Body of pancreas (tissue), 4 donors: ENCODE measurements around the gene ASTN1. TPM values are rescaled to one million over a fixed set of nuclear protein-coding genes. Genes with fewer than 3 reads are reported as not detected.

Experiments
- ATAC-seq: fragments of 150-250 bp; one replicate; pipeline ENCODE4 v1.9.1; 2016
- DNase-seq, 4 donors: peaks; one replicate each; pipeline ENCODE4 v3.0.0-alpha.2; 2019
- H3K27ac ChIP-seq, 4 donors: fragments of 200-600 bp; sonication (generic); 1 replicate in 3 of 4; 2 replicates in 1 of 4; pipeline versions ENCODE4 v1.5.1 to v1.6.1; 2016 to 2019; ENCODE audit warnings: mild to moderate bottlenecking in 1 of 4, mixed read lengths in 1 of 4, moderate library complexity in 1 of 4
- H3K27me3 ChIP-seq, 2 donors: fragments of 200-600 bp; sonication (generic); one replicate each; pipeline ENCODE4 v1.6.0; 2016; ENCODE audit warnings: mild to moderate bottlenecking in 1 of 2
- H3K36me3 ChIP-seq, 2 donors: fragments of 200-600 bp; sonication (generic); replicated peaks in 1 of 2; 2 replicates each; pipeline ENCODE4 v1.5.1; 2016; ENCODE audit warnings: low read depth in 2 of 2; ENCODE audit not compliant: insufficient read depth in 1 of 2
- H3K4me1 ChIP-seq: fragments of 200-600 bp; sonication (generic); one replicate; pipeline ENCODE4 v1.6.0; 2016
- H3K4me3 ChIP-seq, 2 donors: fragments of 200-600 bp; sonication (generic); 1 replicate in 1 of 2; 2 replicates in 1 of 2; pipeline ENCODE4 v1.5.1; 2016 to 2019
- H3K9me3 ChIP-seq, 3 donors: fragments of 200-600 bp; sonication (generic); 1 replicate in 2 of 3; 2 replicates in 1 of 3; pipeline ENCODE4 v1.5.1; 2016
- CTCF ChIP-seq, 7 experiments: fragments of 450-650 bp in 4 of 7; fragments of 200-600 bp in 3 of 7; sonication (generic) in 3 of 7; IDR thresholded peaks; one replicate each; pipeline ENCODE4 v1.5.1; 2016 to 2019; ENCODE audit warnings: antibody characterized with exemption in 7 of 7
- POLR2A ChIP-seq, 3 donors: fragments of 450-650 bp; IDR thresholded peaks; one replicate each; pipeline ENCODE4 v1.6.1; 2016; ENCODE audit warnings: antibody characterized with exemption in 3 of 3, mild to moderate bottlenecking in 2 of 3
- WGBS, 2 donors: methylation state at CpG; one replicate each; pipeline ENCODE4 v1.1.5; 2017; 5-methylcytosine and 5-hydroxymethylcytosine counted together
- intact Hi-C: fragments of 100-400 bp; cut with DNase I; formaldehyde crosslinking; loops from one replicate; pipeline ENCODE4 v1.15.1; 2023
- total RNA-seq, 2 donors: library from RNA; depleted of rRNA; stranded (reverse); fragments of >200 nt; gene quantifications; one replicate each; pipeline ENCODE4 v1.1.0, GENCODE V29; 2016

ASTN1 gene
- total RNA-seq, 2 donors from 2014 or later: 0.66 to 0.78 TPM

GRCh38 chr1:176989023-176989422 lies 175.5 kb downstream of the ASTN1 start:
- Histone ChIP-seq H3K4me1 (no peaks in the 10 kb centered on the region), H3K36me3 (no peaks in the 10 kb centered on the region), H3K9me3 (no peaks in the 10 kb centered on the region), H3K4me3 (no peak overlapping the region), H3K27ac (no peak overlapping the region), H3K27me3 (no peaks in the 10 kb centered on the region)
- intact Hi-C loops: no loop called here
- DNase-seq (no peak), ATAC-seq (no peak)
- WGBS, 2 donors: 75 to 78% methylated on average over 1 of the region's 1 CpG
- no peak for TF ChIP-seq CTCF (IDR thresholded peaks at IDR 0.05)
- no peak for TF ChIP-seq POLR2A (IDR thresholded peaks at IDR 0.05)

- no peak overlapping the region for H3K4me3 ChIP-seq
- ATAC-seq: no peak
- TF ChIP-seq CTCF (IDR thresholded peaks at IDR 0.05) (no peak), POLR2A (IDR thresholded peaks at IDR 0.05) (no peak)
- H3K36me3 ChIP-seq: no peaks in the 10 kb centered on the region
- no peaks in the 10 kb centered on the region for H3K27me3 ChIP-seq
- H3K4me1 ChIP-seq: no peaks in the 10 kb centered on the region
- H3K9me3 ChIP-seq: no peaks in the 10 kb centered on the region
- intact Hi-C loops: no loop called here
- no peak for DNase-seq
- no peak overlapping the region for H3K27ac ChIP-seq
Observed at GRCh38 chr1:176987016-176987415, 177.5 kb downstream of the ASTN1 start.

DNA sequence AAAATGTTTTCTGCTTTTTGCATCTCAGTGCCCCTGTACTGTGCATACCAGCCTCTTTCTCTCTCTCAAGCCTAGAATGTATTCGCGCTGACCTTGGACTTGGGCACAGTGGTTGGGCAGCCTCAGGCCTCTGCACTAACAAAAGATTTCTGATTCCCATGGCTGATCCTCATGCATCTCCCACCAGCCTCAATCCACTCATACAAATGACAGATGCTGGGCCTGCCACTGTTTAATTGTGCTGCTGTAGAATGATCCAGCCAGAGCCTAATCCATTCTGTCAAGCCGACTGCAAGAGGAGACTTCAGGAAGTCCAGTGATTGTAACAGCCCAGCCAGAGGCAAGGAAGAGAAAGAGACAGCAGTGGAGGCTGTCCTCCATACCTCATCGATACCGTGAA lies 180.8 kb downstream of the ASTN1 start:
- Histone ChIP-seq H3K4me1 (no peaks in the 10 kb centered on the region), H3K27me3 (no peaks in the 10 kb centered on the region), H3K4me3 (no peak overlapping the region), H3K36me3 (no peaks in the 10 kb centered on the region), H3K9me3 (no peaks in the 10 kb centered on the region), H3K27ac (no peak overlapping the region)
- WGBS, 2 donors: 66 to 73% methylated on average over 5 of the region's 5 CpGs
- DNase-seq (no peak), ATAC-seq (no peak)
- intact Hi-C loops: no loop called here
- no peak for TF ChIP-seq CTCF (IDR thresholded peaks at IDR 0.05)
- TF ChIP-seq POLR2A (IDR thresholded peaks at IDR 0.05): no peak

DNA sequence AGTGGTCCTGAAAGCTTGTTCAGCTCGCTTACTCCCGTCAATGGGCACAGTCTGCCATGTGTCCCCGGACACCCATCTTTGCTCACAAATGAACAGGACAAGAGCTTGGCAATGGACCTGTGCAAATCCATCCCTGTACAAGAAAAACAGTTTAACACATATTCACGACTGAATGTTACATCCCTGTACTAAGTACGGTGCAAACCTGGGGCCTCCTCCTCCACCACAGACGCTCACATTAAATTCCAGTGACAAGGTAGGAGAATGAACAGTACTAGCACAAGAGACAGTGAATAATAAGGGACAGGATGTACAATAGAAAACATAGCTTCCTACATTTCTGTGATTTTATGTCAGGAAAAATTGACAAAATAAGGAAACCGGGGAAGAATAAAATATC lies 187.7 kb downstream of the ASTN1 start:
- Histone ChIP-seq H3K27me3 (no peaks in the 10 kb centered on the region), H3K27ac (no peak overlapping the region), H3K4me3 (no peak overlapping the region), H3K9me3 (no peaks in the 10 kb centered on the region), H3K4me1 (no peaks in the 10 kb centered on the region), H3K36me3 (no peaks in the 10 kb centered on the region)
- DNase-seq: no peak
- intact Hi-C loops: no loop called here
- TF ChIP-seq CTCF (IDR thresholded peaks at IDR 0.05): no peak
- no peak for TF ChIP-seq POLR2A (IDR thresholded peaks at IDR 0.05)
- ATAC-seq: no peak
- 84 to 88% methylated on average over 7 of the region's 7 CpGs for WGBS, 2 donors

GRCh38 chr1:176976225-176976624 lies 188.3 kb downstream of the ASTN1 start:
- DNase-seq (no peak), ATAC-seq (no peak)
- Histone ChIP-seq H3K27ac (no peak overlapping the region), H3K9me3 (no peaks in the 10 kb centered on the region), H3K4me3 (no peak overlapping the region), H3K36me3 (no peaks in the 10 kb centered on the region), H3K4me1 (no peaks in the 10 kb centered on the region), H3K27me3 (no peaks in the 10 kb centered on the region)
- WGBS, 2 donors: 54 to 55% methylated on average over 4 of the region's 4 CpGs
- TF ChIP-seq CTCF (IDR thresholded peaks at IDR 0.05): no peak
- TF ChIP-seq POLR2A (IDR thresholded peaks at IDR 0.05): no peak
- intact Hi-C loops: no loop called here
